ENCODE data around the gene MBP.

The MBP gene

GRCh38 chr18:77098538-77099174, 33.9 kb downstream of the MBP start:
- Histone ChIP-seq H3K9ac (ENCODE audit: low read depth, low read length) (no peak overlapping the region), H3K4me1 (ENCODE audit: insufficient read depth, low read length) (peaks cover 32% of the 10 kb centered on the region), H3K9me3 (ENCODE audit: control insufficient read depth, insufficient read depth, low read length) (no peaks in the 10 kb centered on the region), H3K36me3 (ENCODE audit: insufficient read depth, low read length) (no peaks in the 10 kb centered on the region)

- Histone ChIP-seq H3K36me3 (ENCODE audit: insufficient read depth, low read length) (no peaks in the 10 kb centered on the region), H3K9me3 (ENCODE audit: control insufficient read depth, insufficient read depth, low read length) (no peaks in the 10 kb centered on the region), H3K9ac (ENCODE audit: low read depth, low read length) (no peak overlapping the region), H3K4me1 (ENCODE audit: insufficient read depth, low read length) (peaks cover 32% of the 10 kb centered on the region)
These were observed 34.6 kb downstream of the MBP start for GRCh38 chr18:77098029-77098428.

GRCh38 chr18:77096936-77097886, 35.4 kb downstream of the MBP start:
- H3K9ac ChIP-seq (ENCODE audit: low read depth, low read length) = no peak overlapping the region
- H3K4me1 ChIP-seq (ENCODE audit: insufficient read depth, low read length) = peaks cover 27% of the 10 kb centered on the region
- H3K9me3 ChIP-seq (ENCODE audit: control insufficient read depth, insufficient read depth, low read length) = no peaks in the 10 kb centered on the region
- H3K36me3 ChIP-seq (ENCODE audit: insufficient read depth, low read length) = no peaks in the 10 kb centered on the region

- H3K9ac ChIP-seq (ENCODE audit: low read depth, low read length) = no peak overlapping the region
- peaks cover 16% of the 10 kb centered on the region for H3K4me1 ChIP-seq (ENCODE audit: insufficient read depth, low read length)
- no peaks in the 10 kb centered on the region for H3K36me3 ChIP-seq (ENCODE audit: insufficient read depth, low read length)
- H3K9me3 ChIP-seq (ENCODE audit: control insufficient read depth, insufficient read depth, low read length) = no peaks in the 10 kb centered on the region
These were observed 36.9 kb downstream of the MBP start for GRCh38 chr18:77095391-77096371.

- no peak overlapping the region for H3K9ac ChIP-seq (ENCODE audit: low read depth, low read length)
- peaks cover 25% of the 10 kb centered on the region for H3K4me1 ChIP-seq (ENCODE audit: insufficient read depth, low read length)
- no peaks in the 10 kb centered on the region for H3K9me3 ChIP-seq (ENCODE audit: control insufficient read depth, insufficient read depth, low read length)
- H3K36me3 ChIP-seq (ENCODE audit: insufficient read depth, low read length) = no peaks in the 10 kb centered on the region
These were observed 39.0 kb downstream of the MBP start for GRCh38 chr18:77093586-77093985.

- Histone ChIP-seq H3K9ac (ENCODE audit: low read depth, low read length) (no peak overlapping the region), H3K36me3 (ENCODE audit: insufficient read depth, low read length) (no peaks in the 10 kb centered on the region), H3K9me3 (ENCODE audit: control insufficient read depth, insufficient read depth, low read length) (no peaks in the 10 kb centered on the region), H3K4me1 (ENCODE audit: insufficient read depth, low read length) (peaks cover 24% of the 10 kb centered on the region)
These were observed 39.5 kb downstream of the MBP start for GRCh38 chr18:77093067-77093430.

GRCh38 chr18:77092104-77093066, 40.2 kb downstream of the MBP start:
- Histone ChIP-seq H3K9me3 (ENCODE audit: control insufficient read depth, insufficient read depth, low read length) (no peaks in the 10 kb centered on the region), H3K4me1 (ENCODE audit: insufficient read depth, low read length) (peaks cover 19% of the 10 kb centered on the region), H3K9ac (ENCODE audit: low read depth, low read length) (no peak overlapping the region), H3K36me3 (ENCODE audit: insufficient read depth, low read length) (no peaks in the 10 kb centered on the region)

- H3K9me3 ChIP-seq (ENCODE audit: control insufficient read depth, insufficient read depth, low read length) = no peaks in the 10 kb centered on the region
- H3K4me1 ChIP-seq (ENCODE audit: insufficient read depth, low read length) = peaks cover 19% of the 10 kb centered on the region
- no peaks in the 10 kb centered on the region for H3K36me3 ChIP-seq (ENCODE audit: insufficient read depth, low read length)
- H3K9ac ChIP-seq (ENCODE audit: low read depth, low read length) = no peak overlapping the region
These were observed 41.2 kb downstream of the MBP start for GRCh38 chr18:77091366-77091765.

- Histone ChIP-seq H3K9me3 (ENCODE audit: control insufficient read depth, insufficient read depth, low read length) (no peaks in the 10 kb centered on the region), H3K9ac (ENCODE audit: low read depth, low read length) (no peak overlapping the region), H3K4me1 (ENCODE audit: insufficient read depth, low read length) (peaks cover 23% of the 10 kb centered on the region), H3K36me3 (ENCODE audit: insufficient read depth, low read length) (no peaks in the 10 kb centered on the region)
These were observed 41.9 kb downstream of the MBP start for GRCh38 chr18:77090546-77091174.

GRCh38 chr18:77089723-77090285, 42.8 kb downstream of the MBP start:
- Histone ChIP-seq H3K4me1 (ENCODE audit: insufficient read depth, low read length) (peaks cover 23% of the 10 kb centered on the region), H3K9me3 (ENCODE audit: control insufficient read depth, insufficient read depth, low read length) (no peaks in the 10 kb centered on the region), H3K36me3 (ENCODE audit: insufficient read depth, low read length) (no peaks in the 10 kb centered on the region), H3K9ac (ENCODE audit: low read depth, low read length) (no peak overlapping the region)

- Histone ChIP-seq H3K4me1 (ENCODE audit: insufficient read depth, low read length) (peaks cover 23% of the 10 kb centered on the region), H3K9ac (ENCODE audit: low read depth, low read length) (no peak overlapping the region), H3K9me3 (ENCODE audit: control insufficient read depth, insufficient read depth, low read length) (no peaks in the 10 kb centered on the region), H3K36me3 (ENCODE audit: insufficient read depth, low read length) (no peaks in the 10 kb centered on the region)
These were observed 43.4 kb downstream of the MBP start for GRCh38 chr18:77088963-77089722.

GRCh38 chr18:77087393-77088141, 45.0 kb downstream of the MBP start:
- H3K4me1 ChIP-seq (ENCODE audit: insufficient read depth, low read length) = peaks cover 23% of the 10 kb centered on the region
- peak overlapping the region; percentile 43; the same call in 1 of the 2 replicates for H3K9ac ChIP-seq (ENCODE audit: low read depth, low read length)
- H3K36me3 ChIP-seq (ENCODE audit: insufficient read depth, low read length) = no peaks in the 10 kb centered on the region
- H3K9me3 ChIP-seq (ENCODE audit: control insufficient read depth, insufficient read depth, low read length) = no peaks in the 10 kb centered on the region
